Stimulated activated CD8-positive, alpha-beta memory T cell treated with anti-CD3 and anti-CD28 coated beads, Interleukin-7, amount 100 ng/mL, for 48 hours (primary cell): ENCODE results near the gene SLC34A3.
A peak's percentile ranks its signal among the peaks of the same experiment; 100 is the strongest.

Experiments used
- DNase-seq, 2 donors: peaks; one replicate each; pipeline ENCODE4 v3.0.0-alpha.2; 2020; ENCODE audit warnings: low read depth in 1 of 2; ENCODE audit errors: extremely low read depth in 1 of 2

The SLC34A3 gene

GRCh38 chr9:137230705-137231371 lies at the start of gene SLC34A3:
TSS of gene SLC34A3 (plus strand) at chr9:137230901. CDS start at chr9:137231703, 802 bp downstream.
- DNase-seq = no peak

GRCh38 chr9:137181680-137182079 lies 49.0 kb upstream of the SLC34A3 start:
- no peak for DNase-seq

DNA sequence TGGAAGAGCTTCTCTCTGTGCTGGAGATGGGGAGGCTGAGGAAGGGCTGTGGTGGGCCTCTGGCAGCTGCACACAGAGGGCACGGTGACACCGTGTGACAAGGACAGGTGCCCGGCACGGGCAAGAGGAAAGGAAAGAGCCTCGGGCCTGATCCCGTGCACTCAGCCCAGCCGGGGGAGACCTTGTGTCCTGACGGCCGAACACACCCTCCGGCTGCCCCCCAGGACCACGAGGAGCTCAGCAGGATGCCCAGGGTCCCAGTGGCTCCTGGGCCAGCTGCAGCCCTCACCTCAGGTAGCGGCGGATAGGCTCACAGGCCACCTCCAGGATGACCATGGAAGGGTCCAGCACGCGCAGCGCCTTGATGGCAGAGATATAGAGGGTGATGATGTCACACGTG lies 47.9 kb upstream of the SLC34A3 start:
- no peak for DNase-seq

GRCh38 chr9:137183980-137184595 lies 46.6 kb upstream of the SLC34A3 start:
- DNase-seq = no peak

DNA sequence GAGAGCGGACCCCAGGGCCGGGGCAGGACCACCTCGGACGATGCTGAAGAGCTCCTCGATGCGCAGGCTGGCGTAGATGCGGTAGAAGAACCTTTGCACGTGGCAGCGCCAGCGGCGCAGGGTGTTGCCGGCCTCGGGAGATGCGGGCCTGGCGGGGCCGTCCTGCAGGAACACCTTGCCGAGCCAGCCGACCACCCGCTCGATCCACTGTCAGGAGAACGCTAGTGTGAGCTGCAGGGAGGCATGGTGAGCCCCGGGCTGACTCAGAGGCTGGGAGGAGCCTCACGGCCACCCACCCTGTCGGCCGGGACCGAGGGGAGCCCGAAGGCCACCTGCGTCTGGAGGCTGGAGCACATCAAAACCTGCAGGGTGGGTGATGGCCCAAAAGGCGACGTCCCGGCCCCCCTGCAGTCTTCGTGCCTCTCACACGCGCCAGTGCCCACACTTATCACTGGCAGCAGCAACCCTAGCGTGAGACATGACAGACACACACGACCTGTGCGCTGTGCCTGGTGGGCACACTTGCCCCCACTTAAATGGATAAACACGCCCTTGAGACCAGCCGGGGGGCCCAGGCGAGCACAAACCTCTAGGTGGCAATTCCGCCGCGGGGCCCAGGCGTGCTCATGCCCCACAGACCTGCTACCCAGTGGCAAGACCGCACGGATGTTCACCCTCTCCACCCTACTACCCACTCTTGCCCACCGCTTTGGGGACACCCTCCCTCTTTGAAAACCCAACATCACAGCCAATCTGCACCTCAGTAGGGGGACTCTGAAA lies 45.6 kb upstream of the SLC34A3 start:
- DNase-seq = no peak

DNA sequence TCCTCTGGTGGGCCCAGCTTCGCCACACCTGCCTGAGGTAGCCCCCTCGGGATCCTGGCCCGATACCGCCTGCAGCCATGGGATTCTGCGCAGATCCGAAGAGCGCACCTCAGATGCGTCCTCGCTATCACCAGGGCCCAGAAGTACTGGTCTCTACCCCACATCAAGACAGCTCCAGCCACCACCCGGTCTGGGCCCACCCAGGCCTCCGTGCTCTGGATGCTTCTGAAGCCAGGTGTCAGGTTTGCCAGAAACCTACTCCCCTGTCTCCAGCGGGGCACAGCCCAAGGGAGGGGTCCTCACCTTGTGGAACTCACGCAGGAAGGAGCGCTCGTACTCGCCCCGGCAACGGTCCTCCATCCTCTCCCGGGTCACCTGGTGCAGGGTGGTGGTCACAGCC lies 44.8 kb upstream of the SLC34A3 start:
- DNase-seq = no peak

DNA sequence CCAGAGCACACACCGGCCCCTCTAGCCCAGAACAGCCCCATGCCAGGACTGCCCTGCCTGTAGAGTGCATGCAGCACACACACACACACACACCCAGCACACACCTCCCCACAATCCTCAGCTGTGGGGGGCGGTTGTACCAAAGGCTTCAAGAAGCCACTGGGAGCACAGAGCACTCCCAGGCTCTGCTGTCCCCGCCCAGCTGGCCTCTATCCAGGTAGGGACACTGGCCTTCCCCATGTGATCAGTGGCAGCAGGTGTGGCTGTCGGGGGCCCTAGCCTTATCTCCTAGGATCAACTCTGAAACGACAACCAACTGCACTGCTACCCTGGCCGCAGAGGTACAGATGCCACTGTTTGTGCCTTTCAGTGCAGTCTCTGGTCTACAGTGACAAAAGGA lies 44.3 kb upstream of the SLC34A3 start:
- no peak for DNase-seq

DNA sequence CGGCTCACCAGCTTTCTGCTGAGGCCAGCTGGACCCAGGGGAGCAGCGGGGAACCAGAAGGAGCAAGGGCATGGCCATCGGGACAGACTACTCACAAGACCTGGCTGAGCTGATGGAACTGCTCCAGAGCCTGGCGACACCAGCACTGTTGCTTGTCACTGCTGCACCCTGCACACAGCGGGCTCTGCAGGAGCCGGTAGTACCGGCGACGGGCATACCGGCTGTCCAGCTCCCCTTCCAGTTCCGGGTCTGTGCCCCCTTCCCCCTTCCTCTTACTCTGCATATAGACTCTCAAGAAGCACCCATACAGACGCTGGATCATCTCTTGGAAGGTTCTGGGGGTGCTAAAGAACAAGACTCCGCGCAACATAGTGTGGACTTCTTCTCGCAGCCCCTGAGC lies 43.3 kb upstream of the SLC34A3 start:
- no peak for DNase-seq

GRCh38 chr9:137188086-137188489 lies 42.6 kb upstream of the SLC34A3 start:
- DNase-seq = no peak

DNA sequence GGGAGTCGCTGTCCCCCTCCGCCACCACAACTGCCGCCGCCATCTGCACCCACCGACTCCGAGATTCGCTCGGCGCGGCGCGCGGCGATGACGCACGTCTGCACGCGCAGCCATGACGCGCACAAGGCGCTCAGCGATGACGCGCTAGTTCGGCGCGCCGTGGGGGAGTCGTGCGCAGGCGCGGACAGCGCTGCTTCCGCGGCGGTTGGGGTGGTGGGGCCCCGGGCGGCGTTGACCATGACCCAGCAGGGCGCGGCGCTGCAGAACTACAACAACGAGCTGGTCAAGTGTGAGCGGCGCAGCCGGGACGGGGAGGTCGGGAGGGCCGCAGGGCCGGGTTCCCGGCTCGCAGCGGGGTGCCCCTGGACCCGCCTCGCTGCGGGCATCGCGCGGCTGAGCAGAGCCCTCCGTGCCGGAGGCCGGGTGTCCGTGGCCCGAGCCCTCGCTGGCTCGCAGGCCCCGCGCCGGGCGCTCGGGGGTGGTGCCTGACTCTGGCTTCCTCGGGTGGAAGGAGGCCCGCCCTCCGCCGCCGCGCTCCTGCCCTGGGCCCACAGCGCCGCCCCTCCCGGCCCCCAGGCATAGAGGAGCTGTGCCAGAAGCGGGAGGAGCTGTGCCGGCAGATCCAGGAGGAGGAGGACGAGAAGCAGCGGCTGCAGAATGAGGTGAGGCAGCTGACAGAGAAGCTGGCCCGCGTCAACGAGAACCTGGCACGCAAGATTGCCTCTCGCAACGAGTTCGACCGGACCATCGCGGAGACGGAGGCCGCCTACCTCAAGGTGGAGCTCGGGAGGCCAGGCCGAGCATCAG lies 42.0 kb upstream of the SLC34A3 start, which contains the start of the genes ANAPC2 and SSNA1:
Gene ANAPC2, minus strand, starts transcription at position 71 of the 807 bp plus-strand sequence. Its CDS starts 28 bp downstream, at position 43.
Gene SSNA1, plus strand, starts transcription at position 187 of the 807 bp plus-strand sequence. Its CDS starts 51 bp downstream, at position 238.
- DNase-seq = peak; percentile 82 to 94

- DNase-seq = no peak
These were observed 41.1 kb upstream of the SLC34A3 start for GRCh38 chr9:137189297-137190295.

DNA sequence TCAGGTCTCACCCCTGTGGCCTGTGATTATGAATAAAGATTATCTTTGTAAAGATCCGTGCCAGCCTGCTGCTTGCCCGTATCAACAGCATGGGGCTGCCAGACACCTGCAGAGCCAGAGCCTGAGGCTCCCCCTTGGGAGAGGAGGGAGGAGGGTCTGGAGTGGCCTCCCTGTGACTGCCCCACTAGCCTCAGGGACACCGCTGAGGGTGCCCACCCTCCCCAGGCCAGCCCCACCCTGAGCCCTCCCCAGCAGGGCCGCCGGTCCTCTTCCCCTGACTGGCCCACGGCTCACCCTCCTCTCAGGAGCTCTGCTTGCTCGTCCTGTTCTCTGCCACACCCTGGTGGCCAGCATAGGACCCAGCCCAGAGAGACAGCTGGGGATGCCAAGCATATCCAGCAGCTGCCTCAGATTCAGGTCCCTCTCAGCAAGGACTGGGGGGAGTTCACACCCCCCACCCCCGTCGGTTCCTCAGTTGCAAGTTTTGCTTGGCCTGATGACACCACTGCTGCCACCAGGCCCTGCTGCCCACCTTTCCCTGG lies 40.3 kb upstream of the SLC34A3 start:
- DNase-seq = no peak

- DNase-seq = no peak
These were observed 39.5 kb upstream of the SLC34A3 start for GRCh38 chr9:137191245-137191644.

GRCh38 chr9:137191691-137192447 lies 38.8 kb upstream of the SLC34A3 start:
- DNase-seq = no peak

GRCh38 chr9:137192448-137192780 lies 38.3 kb upstream of the SLC34A3 start:
- no peak for DNase-seq

DNA sequence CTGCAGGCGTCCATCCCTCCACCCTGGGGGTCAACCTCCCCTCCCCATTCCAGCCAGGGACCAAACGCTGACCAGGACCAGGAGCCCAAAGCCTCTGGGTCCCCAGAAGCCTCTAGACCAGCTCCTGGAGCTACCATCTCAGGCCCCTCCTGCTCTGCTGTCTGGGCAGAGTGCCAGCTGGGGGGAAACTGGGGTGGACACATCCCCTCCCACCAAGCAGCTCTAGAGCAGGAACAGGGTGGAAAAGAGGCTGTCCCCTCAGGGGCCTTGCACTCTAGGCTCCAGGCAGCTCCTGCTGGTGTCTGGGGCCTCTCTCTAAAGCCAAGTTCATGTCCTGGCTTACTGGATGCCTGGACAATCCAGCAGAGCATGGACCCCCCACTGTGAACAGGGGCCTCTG lies 37.8 kb upstream of the SLC34A3 start:
- no peak for DNase-seq

GRCh38 chr9:137193771-137194170 lies 36.9 kb upstream of the SLC34A3 start:
- no peak for DNase-seq

DNA sequence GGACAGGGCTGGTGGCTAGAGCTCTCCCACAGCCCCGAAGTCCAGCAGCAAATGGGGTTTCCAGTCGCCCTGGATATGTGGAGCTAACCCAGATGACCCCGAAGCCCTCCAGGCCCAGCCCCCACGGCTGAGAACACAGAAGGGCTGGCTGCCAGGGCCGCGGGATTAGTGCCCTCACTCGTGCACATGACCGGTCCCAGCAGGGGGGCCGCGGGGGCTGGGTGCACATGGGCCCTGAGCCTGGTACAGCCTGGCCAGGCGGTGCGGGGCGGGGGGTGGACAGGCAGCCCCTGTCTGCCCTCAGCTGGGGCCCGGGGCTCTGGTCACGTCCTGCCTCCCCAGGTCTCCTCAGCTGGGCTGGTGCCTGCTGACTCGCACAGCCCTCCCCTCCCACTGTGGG lies 36.3 kb upstream of the SLC34A3 start:
- no peak for DNase-seq

GRCh38 chr9:137194909-137195308 lies 35.8 kb upstream of the SLC34A3 start:
- no peak for DNase-seq
